AG09319 (cell line): Measurements from ENCODE around the gene PGD.

Experiments
- DNase-seq: peaks from one replicate; pipeline ENCODE4 v3.0.0-alpha.2; 2010; ENCODE audit warnings: low read depth; ENCODE audit errors: extremely low read depth
- TF ChIP-seq, protein P1 (sequence below): IDR thresholded peaks from 2 replicates; pipeline ENCODE4 v1.5.1; 2011; ENCODE audit warnings: low read depth, mild to moderate bottlenecking, inconsistent platforms, low read length, moderate library complexity

Gene PGD

DNA sequence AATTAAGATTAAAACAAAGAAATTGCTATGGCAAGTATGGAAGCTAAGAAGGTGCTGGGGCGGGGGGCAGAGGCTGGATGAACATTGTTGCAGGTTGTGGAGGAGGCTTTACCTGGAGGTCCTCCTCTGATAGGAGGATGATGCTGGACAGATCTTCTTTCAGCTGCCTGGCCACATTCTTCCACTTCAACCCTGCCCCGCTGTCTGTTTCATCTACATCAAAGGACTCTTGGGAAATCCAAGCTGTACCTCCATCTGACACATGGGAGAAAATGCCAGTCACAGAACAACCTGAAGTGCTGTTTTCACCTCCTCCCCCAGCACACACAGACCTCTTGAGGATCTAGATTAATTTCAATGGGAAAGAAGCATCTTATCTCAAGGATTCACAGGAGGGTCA lies 68.2 kb downstream of the PGD start:
- DNase-seq, result no peak
- TF ChIP-seq, protein P1, sequence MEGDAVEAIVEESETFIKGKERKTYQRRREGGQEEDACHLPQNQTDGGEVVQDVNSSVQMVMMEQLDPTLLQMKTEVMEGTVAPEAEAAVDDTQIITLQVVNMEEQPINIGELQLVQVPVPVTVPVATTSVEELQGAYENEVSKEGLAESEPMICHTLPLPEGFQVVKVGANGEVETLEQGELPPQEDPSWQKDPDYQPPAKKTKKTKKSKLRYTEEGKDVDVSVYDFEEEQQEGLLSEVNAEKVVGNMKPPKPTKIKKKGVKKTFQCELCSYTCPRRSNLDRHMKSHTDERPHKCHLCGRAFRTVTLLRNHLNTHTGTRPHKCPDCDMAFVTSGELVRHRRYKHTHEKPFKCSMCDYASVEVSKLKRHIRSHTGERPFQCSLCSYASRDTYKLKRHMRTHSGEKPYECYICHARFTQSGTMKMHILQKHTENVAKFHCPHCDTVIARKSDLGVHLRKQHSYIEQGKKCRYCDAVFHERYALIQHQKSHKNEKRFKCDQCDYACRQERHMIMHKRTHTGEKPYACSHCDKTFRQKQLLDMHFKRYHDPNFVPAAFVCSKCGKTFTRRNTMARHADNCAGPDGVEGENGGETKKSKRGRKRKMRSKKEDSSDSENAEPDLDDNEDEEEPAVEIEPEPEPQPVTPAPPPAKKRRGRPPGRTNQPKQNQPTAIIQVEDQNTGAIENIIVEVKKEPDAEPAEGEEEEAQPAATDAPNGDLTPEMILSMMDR, result no peak

DNA sequence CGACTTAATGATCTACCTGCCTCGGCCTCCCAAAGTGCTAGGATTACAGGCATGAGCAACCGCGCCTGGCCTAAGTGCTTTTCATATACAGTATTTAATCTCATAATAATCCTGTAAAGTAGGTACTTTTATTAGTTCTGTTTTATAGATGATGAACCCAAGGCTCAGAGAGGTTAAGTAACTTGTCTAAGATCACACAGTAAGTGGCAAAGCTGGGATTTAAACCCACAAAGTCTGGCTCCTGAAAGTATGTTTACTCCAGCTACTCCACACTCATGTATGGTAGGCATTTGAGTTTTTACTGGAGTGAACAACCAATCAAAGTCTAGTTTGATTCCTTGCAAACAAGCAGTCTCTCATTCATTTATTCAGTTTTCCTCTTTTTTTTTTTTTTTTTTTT lies 71.2 kb downstream of the PGD start:
- DNase-seq, result no peak
- TF ChIP-seq, protein P1, result no peak
